Esophagus squamous epithelium (tissue), 4 donors: ENCODE results near the gene ARHGAP23.

Experiments
- POLR2A ChIP-seq, 4 donors: fragments of 450-650 bp; IDR thresholded peaks; one replicate each; pipeline ENCODE4 v1.6.1; 2017; ENCODE audit warnings: antibody characterized with exemption in 4 of 4, mild to moderate bottlenecking in 4 of 4, moderate library complexity in 3 of 4
- TF ChIP-seq, protein P1 (sequence below), 6 experiments: fragments of 450-650 bp in 4 of 6; fragments of 200-600 bp in 2 of 6; sonication (generic) in 2 of 6; IDR thresholded peaks; one replicate each; pipeline ENCODE4 v1.5.1; 2016 to 2019; ENCODE audit warnings: antibody characterized with exemption in 6 of 6, mild to moderate bottlenecking in 4 of 6, moderate library complexity in 4 of 6

DNA sequence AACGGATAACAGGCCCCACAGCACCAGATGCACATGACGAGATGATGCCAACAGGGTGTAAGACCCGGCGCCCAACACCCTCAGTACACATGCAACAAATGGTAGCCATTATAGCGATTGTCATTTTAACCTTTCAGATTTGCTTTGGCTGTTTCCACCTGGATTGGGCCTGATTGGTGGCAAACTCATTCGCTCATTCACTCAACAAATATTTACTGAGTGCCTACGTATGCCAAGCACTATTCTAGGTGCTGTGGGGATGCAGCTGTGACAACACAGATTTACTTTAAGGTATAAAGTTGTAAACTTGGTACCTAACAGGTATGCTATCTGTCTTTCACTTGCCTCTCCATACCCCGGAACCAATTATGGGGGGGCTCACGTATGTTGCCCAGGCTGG is 110.6 kb downstream of the ARHGAP23 start:
- TF ChIP-seq, protein P1, sequence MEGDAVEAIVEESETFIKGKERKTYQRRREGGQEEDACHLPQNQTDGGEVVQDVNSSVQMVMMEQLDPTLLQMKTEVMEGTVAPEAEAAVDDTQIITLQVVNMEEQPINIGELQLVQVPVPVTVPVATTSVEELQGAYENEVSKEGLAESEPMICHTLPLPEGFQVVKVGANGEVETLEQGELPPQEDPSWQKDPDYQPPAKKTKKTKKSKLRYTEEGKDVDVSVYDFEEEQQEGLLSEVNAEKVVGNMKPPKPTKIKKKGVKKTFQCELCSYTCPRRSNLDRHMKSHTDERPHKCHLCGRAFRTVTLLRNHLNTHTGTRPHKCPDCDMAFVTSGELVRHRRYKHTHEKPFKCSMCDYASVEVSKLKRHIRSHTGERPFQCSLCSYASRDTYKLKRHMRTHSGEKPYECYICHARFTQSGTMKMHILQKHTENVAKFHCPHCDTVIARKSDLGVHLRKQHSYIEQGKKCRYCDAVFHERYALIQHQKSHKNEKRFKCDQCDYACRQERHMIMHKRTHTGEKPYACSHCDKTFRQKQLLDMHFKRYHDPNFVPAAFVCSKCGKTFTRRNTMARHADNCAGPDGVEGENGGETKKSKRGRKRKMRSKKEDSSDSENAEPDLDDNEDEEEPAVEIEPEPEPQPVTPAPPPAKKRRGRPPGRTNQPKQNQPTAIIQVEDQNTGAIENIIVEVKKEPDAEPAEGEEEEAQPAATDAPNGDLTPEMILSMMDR (IDR thresholded peaks at IDR 0.05) = no peak
- TF ChIP-seq POLR2A (IDR thresholded peaks at IDR 0.05) = no peak
